HepG2 (cell line): ENCODE measurements around the gene PPP1R12A. TPM values are rescaled to one million over a fixed set of nuclear protein-coding genes. Genes with fewer than 3 reads are reported as not detected.
"Not testable (repeated sequence)": the region's sequence is repeated elsewhere in the genome, so short reads cannot be mapped to it uniquely, and the experiment has no call there.

ENCODE experiments used
- ATAC-seq: fragments of 200-7000 bp; cut with Tn5 transposase; 3 replicates; pipeline ENCODE4 v1.9.1; 2020; ENCODE audit warnings: mild to moderate bottlenecking, moderate library complexity
- BruUV-seq: library from RNA; stranded (reverse); fragments of 400-500 nt; replicated peaks from 2 replicates; lab custom pipeline; 2021; lab: Mats Ljungman, UMichigan
- CTCF ChIA-PET: fragments of 300-600 bp; formaldehyde crosslinking; extraction: SDS; loops from one replicate; lab custom pipeline; 2021; ENCODE audit warnings: low total read pairs, inconsistent platforms, low intra/inter-chr PET ratio; lab: Yijun Ruan, JAX
- POLR2A ChIA-PET: fragments of 350-600 bp; sonication (Branson Sonifier 250); formaldehyde crosslinking; loops from one replicate; lab custom pipeline; 2020; ENCODE audit warnings: antibody characterized with exemption, inconsistent platforms; lab: Yijun Ruan, JAX
- DNase-seq: peaks from one replicate; pipeline ENCODE4 v3.0.0-alpha.2; 2015; ENCODE audit warnings: low spot score
- FAIRE-seq: peaks from 3 replicates; lab custom pipeline; 2011; peaks lifted over from hg19 to GRCh38; lab: Jason Lieb, UNC
- H2AFZ ChIP-seq: one replicate; pipeline ENCODE4 v1.6.1; 2011; ENCODE audit warnings: low read length, inconsistent platforms
- H3K27ac ChIP-seq: fragments of 300-600 bp; 3 replicates; pipeline ENCODE4 v1.8.0; 2011; ENCODE audit warnings: mixed run types, mild to moderate bottlenecking, mixed read lengths, low read length, inconsistent platforms; ENCODE audit not compliant: insufficient read depth; ENCODE audit errors: extremely low read length
- H3K27me3 ChIP-seq, 2 experiments: fragments of 200-600 bp in 1 of 2; 2 replicates in 1 of 2; 3 replicates in 1 of 2; pipeline versions ENCODE4 v1.6.0 to v1.8.0; 2011; ENCODE audit warnings: low read length in 2 of 2, mild to moderate bottlenecking in 2 of 2, moderate library complexity in 2 of 2, inconsistent platforms in 1 of 2; ENCODE audit not compliant: insufficient read depth in 2 of 2, control insufficient read depth in 1 of 2
- H3K36me3 ChIP-seq, 2 experiments: fragments of 200-600 bp in 1 of 2; replicated peaks in 1 of 2; 2 replicates in 1 of 2; 3 replicates in 1 of 2; pipeline versions ENCODE4 v1.5.1 to v1.8.0; 2011; ENCODE audit warnings: low read length in 2 of 2, inconsistent platforms in 1 of 2; ENCODE audit not compliant: insufficient read depth in 2 of 2, control insufficient read depth in 1 of 2
- H3K4me1 ChIP-seq: 2 replicates; pipeline ENCODE4 v1.5.1; 2012; ENCODE audit warnings: low read length, inconsistent platforms; ENCODE audit not compliant: insufficient read depth
- H3K4me2 ChIP-seq: 2 replicates; pipeline ENCODE4 v1.6.0; 2011; ENCODE audit warnings: low read depth, low read length, inconsistent platforms
- H3K4me3 ChIP-seq, 3 experiments: fragments of 200-600 bp in 1 of 3; sonication (generic), shearing (Covaris generic) in 1 of 3; replicated peaks in 1 of 3; 2 replicates each; pipeline ENCODE4 v1.5.1; 2011 to 2016; ENCODE audit warnings: low read length in 3 of 3, inconsistent platforms in 2 of 3, low read depth in 2 of 3, mild to moderate bottlenecking in 2 of 3, control low read depth in 1 of 3, mixed read lengths in 1 of 3; ENCODE audit not compliant: insufficient read depth in 1 of 3
- H3K79me2 ChIP-seq: one replicate; pipeline ENCODE4 v1.6.1; 2011; ENCODE audit warnings: low read length, inconsistent platforms; ENCODE audit not compliant: insufficient read depth
- H3K9ac ChIP-seq: 2 replicates; pipeline ENCODE4 v1.6.0; 2011; ENCODE audit warnings: mild to moderate bottlenecking, low read depth, low read length, inconsistent platforms; ENCODE audit not compliant: insufficient read depth
- H3K9me3 ChIP-seq: 2 replicates; pipeline ENCODE4 v1.5.1; 2012; ENCODE audit warnings: mild to moderate bottlenecking, low read length
- H4K20me1 ChIP-seq: 2 replicates; pipeline ENCODE4 v1.6.0; 2011; ENCODE audit warnings: inconsistent platforms, mild to moderate bottlenecking, low read length, moderate library complexity; ENCODE audit not compliant: insufficient read depth
- ARNTL ChIP-seq: sonication (generic); formaldehyde crosslinking; IDR thresholded peaks from 2 replicates; pipeline ENCODE4 v1.4.0; 2020; ENCODE audit warnings: mild to moderate bottlenecking, missing genetic modification reagents
- ZFX ChIP-seq: sonication (generic); formaldehyde crosslinking; IDR thresholded peaks from 2 replicates; pipeline ENCODE4 v1.4.0; 2020; ENCODE audit warnings: mild to moderate bottlenecking, low read depth, missing genetic modification reagents, moderate library complexity
- ZNF225 ChIP-seq: sonication (generic); formaldehyde crosslinking; IDR thresholded peaks from 2 replicates; pipeline ENCODE4 v1.4.0; 2020; ENCODE audit warnings: mild to moderate bottlenecking, missing genetic modification reagents
- ZNF792 ChIP-seq: IDR thresholded peaks from 2 replicates; pipeline ENCODE4 v1.6.1; 2016
- ZNF83 ChIP-seq: sonication (generic); formaldehyde crosslinking; IDR thresholded peaks from 2 replicates; pipeline ENCODE4 v1.4.0; 2020; ENCODE audit warnings: missing genetic modification reagents, mild to moderate bottlenecking, borderline replicate concordance
- WGBS: methylation state at CpG from one replicate; pipeline ENCODE4 v1.1.6; 2017; ENCODE audit warnings: low lambda C conversion rate; 5-methylcytosine and 5-hydroxymethylcytosine counted together
- in situ Hi-C: cut with HindIII; loops from 2 replicates; pipeline ENCODE4 v1.10.0; 2017; ENCODE audit warnings: low pct_unique_long_range_greater_than_20kb; ENCODE audit not compliant: extremely low pct_ligation_motif_present
- intact Hi-C: fragments of 100-400 bp; cut with micrococcal nuclease; formaldehyde crosslinking; loops from one replicate; pipeline ENCODE4 v1.10.0; 2022; ENCODE audit not compliant: unreplicated experiment
- polyA plus RNA-seq, 8 experiments: library from polyadenylated mRNA; depleted of rRNA in 3 of 8; stranded (reverse) in 7 of 8; unstranded in 1 of 8; fragments of >200 nt; fragmentation: Illumina TruSeq in 4 of 8; extraction: Trizol in 4 of 8; gene quantifications; 2 replicates each; pipeline versions ENCODE4 v1.2.1 to v1.2.3, GENCODE V29; 2011 to 2016; ENCODE audit warnings: low read depth in 4 of 8, missing spikeins in 1 of 8, mixed read lengths in 1 of 8; ENCODE audit not compliant: insufficient read depth in 1 of 8
- total RNA-seq, 5 experiments: library from RNA; depleted of rRNA; stranded (reverse); fragments of >200 nt; fragmentation: Illumina TruSeq; extraction: Trizol; gene quantifications; 2 replicates each; pipeline ENCODE4 v1.2.3, GENCODE V29; 2016; ENCODE audit warnings: low read depth in 1 of 5
- TF ChIP-seq, protein P1 (sequence below): sonication (generic); formaldehyde crosslinking; IDR thresholded peaks from 2 replicates; pipeline ENCODE4 v1.4.0; 2020; ENCODE audit warnings: missing genetic modification reagents
- TF ChIP-seq, protein P2 (sequence below): sonication (generic); formaldehyde crosslinking; IDR thresholded peaks from 2 replicates; pipeline ENCODE4 v1.8.0; 2022; ENCODE audit warnings: missing genetic modification reagents, low read depth, mild to moderate bottlenecking, borderline replicate concordance

Gene PPP1R12A
- total and polyA plus RNA-seq, 2 of the 13 experiments (the other 11 are each of a cell fraction or from before 2014, with no cell fraction given), result 23.8 to 50.0 TPM

DNA sequence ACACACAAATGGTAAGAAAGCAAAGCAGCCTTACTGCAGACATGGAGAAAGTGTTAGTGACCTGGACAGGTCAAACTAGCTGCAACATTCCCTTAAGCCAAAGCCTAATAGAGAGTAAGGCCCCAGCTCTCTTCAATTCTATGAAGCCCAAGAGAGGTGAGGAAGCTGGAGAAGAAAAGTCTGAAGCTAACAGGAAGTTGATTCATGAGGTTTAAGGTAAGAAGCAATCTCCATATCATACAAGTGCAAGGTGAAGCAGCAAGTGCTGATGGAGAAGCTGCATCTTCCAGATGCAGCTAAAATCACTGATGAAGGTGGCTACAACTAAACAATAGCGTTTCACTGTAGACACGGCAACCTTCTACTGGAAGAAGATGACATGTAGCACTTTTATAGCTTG, 53.5 kb downstream of the PPP1R12A start:
- in situ Hi-C loops (no loop called here), intact Hi-C loops (no loop called here)
- Histone ChIP-seq H4K20me1 (peaks cover 2% of the 10 kb centered on the region; the same call in 1 of the 2 replicates), H2AFZ (no peak overlapping the region), H3K9ac (no peak overlapping the region), H3K4me3 (no peak overlapping the region), H3K4me2 (no peak overlapping the region), H3K27me3 (no peaks in the 10 kb centered on the region), H3K27ac (no peak overlapping the region), H3K36me3 (no peaks in the 10 kb centered on the region; a peak in 1 of 5 replicates), H3K4me1 (no peaks in the 10 kb centered on the region), H3K9me3 (no peaks in the 10 kb centered on the region), H3K79me2 (peaks cover 43% of the 10 kb centered on the region)
- TF ChIP-seq ZNF225 (no peak), ARNTL (CRISPR knock-in tag) (no peak), ZNF83 (CRISPR knock-in tag) (no peak), ZFX (CRISPR knock-in tag) (no peak), ZNF792 (no peak)
- TF ChIP-seq, protein P1, sequence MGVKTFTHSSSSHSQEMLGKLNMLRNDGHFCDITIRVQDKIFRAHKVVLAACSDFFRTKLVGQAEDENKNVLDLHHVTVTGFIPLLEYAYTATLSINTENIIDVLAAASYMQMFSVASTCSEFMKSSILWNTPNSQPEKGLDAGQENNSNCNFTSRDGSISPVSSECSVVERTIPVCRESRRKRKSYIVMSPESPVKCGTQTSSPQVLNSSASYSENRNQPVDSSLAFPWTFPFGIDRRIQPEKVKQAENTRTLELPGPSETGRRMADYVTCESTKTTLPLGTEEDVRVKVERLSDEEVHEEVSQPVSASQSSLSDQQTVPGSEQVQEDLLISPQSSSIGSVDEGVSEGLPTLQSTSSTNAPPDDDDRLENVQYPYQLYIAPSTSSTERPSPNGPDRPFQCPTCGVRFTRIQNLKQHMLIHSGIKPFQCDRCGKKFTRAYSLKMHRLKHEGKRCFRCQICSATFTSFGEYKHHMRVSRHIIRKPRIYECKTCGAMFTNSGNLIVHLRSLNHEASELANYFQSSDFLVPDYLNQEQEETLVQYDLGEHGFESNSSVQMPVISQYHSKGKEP (CRISPR knock-in tag), result no peak
- TF ChIP-seq, protein P2, sequence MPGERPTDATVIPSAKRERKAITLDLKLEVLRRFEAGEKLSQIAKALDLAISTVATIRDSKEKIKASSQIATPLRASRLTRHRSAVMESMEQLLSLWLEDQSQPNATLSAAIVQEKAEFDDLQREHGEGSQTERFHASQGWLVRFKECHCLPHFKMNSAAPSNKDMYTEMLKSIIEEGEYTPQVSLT, result no peak
- no peak for DNase-seq
- POLR2A ChIA-PET, result no interaction called here
- CTCF ChIA-PET, result no interaction called here
- no peak for FAIRE-seq
- no TSS peak for BruUV-seq
- ATAC-seq, result no peak
- WGBS, result 95% methylated on average over 2 of the region's 2 CpGs

DNA sequence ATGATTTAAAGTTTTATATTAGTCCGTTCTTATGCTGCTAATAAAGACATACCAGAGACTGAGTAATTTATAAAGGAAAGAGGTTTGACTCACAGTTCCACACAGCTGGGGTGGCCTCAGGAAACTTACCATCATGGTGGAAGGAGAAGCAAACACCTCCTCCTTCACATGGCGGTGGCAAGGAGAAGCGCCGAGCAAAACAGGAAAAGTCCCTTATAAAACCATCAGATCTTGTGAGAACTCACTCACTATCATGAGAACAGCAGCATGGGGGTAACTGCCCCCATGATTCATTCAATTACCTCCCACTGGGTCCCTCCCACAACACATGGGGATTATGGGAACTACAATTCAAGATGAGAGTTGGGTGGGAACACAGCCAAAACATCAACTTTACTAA, 56.4 kb downstream of the PPP1R12A start:
- DNase-seq, in situ Hi-C loops, H3K27ac ChIP-seq, H2AFZ ChIP-seq, H3K9me3 ChIP-seq, H3K36me3 ChIP-seq, BruUV-seq, FAIRE-seq, H3K27me3 ChIP-seq, H4K20me1 ChIP-seq, POLR2A ChIA-PET, H3K4me1 ChIP-seq, ATAC-seq, H3K4me2 ChIP-seq, CTCF ChIA-PET, intact Hi-C loops, H3K4me3 ChIP-seq, H3K9ac ChIP-seq: not testable (repeated sequence)
- 91% methylated on average over 4 of the region's 4 CpGs for WGBS
- H3K79me2 ChIP-seq, result peaks cover 23% of the 10 kb centered on the region
